ENCODE data around the gene ACVR1.
A peak's percentile ranks its signal among the peaks of the same experiment; 100 is the strongest.
"Not testable (repeated sequence)": the region's sequence is repeated elsewhere in the genome, so short reads cannot be mapped to it uniquely, and the experiment has no call there.

The ACVR1 gene

DNA sequence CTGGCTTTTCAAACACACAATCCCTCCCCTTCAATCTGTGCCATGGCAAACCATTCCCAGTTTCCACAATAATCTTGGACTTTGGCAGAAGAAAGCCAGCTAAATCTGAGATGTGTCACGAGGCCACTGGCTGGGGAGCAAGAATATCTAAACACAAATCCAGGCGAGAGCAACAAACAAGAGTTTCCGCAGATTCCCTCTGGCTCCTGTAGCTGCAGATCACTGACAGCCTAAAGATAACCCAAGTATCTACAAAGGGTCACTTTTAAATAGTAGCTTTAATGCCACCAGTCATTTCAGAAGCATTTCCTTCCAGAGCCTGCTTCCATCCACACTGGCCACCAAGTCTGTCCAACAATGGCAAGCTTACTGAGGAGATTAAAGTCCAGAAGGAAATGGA lies 86.9 kb downstream of the ACVR1 start:
- no peak for DNase-seq (ENCODE audit: low read depth)

- DNase-seq (ENCODE audit: low read depth) = no peak
Measured at GRCh38 chr2:157788201-157788600, 87.9 kb downstream of the ACVR1 start.

DNA sequence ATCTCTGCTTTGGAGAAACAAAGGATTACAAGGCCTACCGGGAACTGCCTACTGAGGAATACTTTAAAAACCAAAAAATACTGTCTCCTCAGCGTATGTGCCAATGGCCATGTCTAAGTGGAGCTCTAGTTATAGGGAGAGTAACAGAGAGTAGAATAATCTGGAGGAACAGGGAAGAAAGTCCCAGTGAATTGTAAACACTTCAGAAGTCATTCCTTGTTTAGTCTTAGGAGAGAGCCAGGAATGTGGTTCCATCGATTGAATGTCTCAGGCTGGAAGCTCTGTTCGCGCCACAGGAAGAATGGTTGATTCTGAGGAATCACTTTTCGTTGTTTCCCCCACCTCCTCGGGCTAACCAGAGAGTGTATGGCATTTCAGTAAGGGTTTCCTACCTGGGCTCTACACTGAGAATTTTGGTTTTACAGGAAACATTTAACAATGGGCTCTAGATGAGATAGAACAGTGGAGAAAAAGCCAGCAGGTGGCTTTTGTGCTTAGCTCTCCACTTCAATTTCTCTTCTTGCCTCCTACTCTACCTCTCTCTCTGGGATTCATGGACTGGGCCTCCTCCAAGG lies 88.7 kb downstream of the ACVR1 start:
- DNase-seq (ENCODE audit: low read depth) = no peak

GRCh38 chr2:157786663-157787363 lies 89.3 kb downstream of the ACVR1 start:
- DNase-seq (ENCODE audit: low read depth) = no peak

DNA sequence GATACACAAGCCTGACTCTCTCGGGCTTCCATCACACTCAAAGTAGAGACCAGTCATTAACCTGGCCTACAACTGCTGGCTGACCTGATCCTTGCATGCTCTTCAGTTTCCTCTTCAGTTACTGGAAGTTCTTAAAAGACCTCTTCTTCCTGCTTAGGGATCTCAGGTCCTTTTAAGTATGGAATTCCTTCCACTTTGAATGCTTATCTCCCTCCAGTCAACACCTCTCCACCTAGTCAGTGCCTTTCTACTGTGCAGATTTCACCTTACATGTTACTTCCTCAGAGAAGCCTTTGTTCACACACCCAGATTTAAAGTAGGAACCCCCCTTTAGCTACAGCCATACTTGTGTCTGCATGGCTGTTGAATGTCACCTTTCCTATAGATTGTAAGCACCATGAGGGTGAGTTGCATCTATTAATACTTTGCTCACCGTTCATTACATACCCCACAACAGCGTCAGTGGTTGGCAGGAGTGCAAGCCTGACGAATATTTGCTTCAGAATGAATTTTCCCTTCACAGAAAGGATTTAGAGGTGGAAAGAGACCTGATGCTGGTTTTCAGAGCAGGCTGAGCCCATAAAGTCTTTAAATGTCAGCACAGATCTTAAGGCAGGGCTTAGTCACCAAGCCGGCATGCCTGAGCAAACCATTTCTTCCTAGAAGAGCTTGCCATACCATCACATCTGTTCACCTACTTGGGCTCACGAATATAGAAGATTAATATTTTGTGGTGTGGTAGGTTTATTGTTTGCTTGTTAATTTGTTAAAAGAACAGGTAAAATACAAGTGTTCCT lies 90.1 kb downstream of the ACVR1 start:
- DNase-seq (ENCODE audit: low read depth) = no peak

GRCh38 chr2:157785200-157785599 lies 90.9 kb downstream of the ACVR1 start:
- DNase-seq (ENCODE audit: low read depth) = peak; percentile 14

- no peak for DNase-seq (ENCODE audit: low read depth)
Measured at GRCh38 chr2:157784823-157785175, 91.3 kb downstream of the ACVR1 start.

DNA sequence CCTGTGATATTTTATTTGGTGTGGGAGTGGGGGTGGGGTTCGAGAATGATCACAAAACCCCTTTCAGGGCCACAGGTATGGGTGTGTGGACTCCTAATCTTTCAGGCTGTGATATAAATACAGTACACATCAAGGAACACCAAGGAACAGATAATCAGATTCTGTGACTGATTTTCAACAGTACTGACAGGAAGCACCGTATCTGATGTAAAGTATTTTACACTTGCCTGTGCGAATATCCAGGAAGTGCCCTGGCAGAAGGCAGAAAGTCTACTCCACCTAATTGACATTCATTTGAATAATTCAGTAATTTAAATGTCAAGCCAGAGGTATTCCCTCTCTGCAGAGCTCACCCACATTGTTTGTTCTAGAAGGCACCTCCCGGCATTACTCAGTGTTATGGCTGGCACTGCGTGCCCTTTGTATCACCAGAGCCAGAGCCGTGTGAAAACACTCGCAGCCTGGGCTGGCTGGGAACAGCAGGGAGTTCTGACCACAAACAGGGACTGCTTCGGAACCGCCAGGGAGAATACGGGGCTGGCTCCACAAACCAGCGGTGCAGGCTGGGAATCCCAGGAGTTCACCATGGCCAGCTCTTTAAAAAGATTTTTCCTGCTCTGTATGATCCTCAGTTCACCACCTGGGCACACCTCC lies 91.8 kb downstream of the ACVR1 start:
- no peak for DNase-seq (ENCODE audit: low read depth)

DNA sequence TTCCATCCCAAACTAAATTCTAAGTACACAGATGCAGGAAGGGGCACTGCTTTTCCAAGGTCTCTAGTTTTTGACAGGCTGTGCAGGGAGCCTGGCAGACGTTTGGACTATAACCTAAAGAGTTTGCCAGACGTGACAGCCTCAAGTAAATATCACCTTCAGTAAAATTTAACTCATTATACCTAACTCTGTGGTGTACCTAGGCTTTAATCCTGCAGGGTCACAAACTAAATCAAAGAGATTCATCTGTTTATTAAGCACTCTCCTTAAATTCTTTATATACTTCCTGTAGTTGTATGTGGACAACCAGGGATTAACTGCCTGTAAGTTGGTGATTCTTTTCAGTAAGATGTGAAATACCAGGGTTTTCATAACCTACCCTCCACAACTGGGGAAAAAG lies 92.9 kb downstream of the ACVR1 start:
- DNase-seq (ENCODE audit: low read depth) = no peak

- DNase-seq (ENCODE audit: low read depth) = no peak
Measured at GRCh38 chr2:157782057-157782845, 93.9 kb downstream of the ACVR1 start.

- no peak for DNase-seq (ENCODE audit: low read depth)
Measured at GRCh38 chr2:157780211-157780610, 95.9 kb downstream of the ACVR1 start.

GRCh38 chr2:157779794-157780193 lies 96.3 kb downstream of the ACVR1 start:
- no peak for DNase-seq (ENCODE audit: low read depth)

DNA sequence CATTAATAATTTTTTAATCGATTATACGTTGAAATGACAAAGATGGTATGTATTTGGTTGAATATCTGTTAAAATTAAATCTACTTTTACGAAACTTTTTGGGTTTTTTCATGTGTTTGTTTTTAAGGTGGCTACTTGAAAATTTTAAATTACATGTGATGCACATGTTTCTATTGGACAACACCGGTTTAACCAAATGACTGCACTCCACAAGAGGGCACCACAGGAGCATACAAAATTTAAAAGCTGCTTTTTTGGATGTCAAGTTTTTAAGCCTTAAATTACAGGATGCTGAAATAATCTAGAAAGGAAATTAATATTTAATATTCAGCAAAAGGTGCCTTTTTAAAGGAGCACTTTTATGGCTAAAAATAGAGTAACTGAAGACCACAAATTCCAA lies 98.7 kb downstream of the ACVR1 start:
- peak; percentile 55 for DNase-seq (ENCODE audit: low read depth)

DNA sequence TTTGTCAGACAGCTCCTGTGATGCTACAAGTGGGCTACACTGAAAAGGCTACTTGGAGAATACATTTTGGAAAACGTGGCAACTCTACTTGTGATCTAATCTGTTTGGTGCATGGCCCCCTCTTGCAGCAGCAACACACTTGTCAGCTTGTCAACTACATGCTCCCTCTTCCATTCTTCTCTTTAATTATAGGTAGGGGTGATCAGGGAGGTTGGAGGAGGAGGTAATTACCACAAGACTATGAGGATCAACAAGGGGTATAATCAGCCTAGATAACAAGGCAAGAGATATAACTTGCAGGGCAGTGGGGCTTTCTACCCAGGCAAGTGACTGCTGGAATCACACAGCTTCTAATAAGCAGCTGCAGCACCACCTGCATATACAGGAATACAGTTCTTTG lies 104.9 kb downstream of the ACVR1 start:
- no peak for DNase-seq (ENCODE audit: low read depth)

DNA sequence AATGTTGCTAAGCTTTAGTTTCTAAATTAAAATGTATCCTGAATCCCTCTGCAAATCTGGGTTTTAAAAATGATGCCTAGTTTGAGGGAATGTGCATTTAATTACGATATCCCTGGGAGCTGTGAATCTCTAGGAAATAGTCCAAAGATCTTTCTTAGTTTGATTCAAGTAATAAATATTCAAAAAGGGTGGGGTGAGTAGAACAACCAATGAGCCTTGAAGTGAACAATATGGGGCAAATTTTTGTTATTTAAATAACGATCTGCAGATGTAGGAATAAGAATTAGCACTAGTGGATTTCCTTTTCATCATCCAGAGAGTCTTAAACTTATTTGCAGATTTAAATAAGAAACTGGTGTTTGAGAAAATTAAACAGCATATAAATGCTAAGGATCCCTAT lies 106.3 kb downstream of the ACVR1 start:
- no peak for DNase-seq (ENCODE audit: low read depth)

DNA sequence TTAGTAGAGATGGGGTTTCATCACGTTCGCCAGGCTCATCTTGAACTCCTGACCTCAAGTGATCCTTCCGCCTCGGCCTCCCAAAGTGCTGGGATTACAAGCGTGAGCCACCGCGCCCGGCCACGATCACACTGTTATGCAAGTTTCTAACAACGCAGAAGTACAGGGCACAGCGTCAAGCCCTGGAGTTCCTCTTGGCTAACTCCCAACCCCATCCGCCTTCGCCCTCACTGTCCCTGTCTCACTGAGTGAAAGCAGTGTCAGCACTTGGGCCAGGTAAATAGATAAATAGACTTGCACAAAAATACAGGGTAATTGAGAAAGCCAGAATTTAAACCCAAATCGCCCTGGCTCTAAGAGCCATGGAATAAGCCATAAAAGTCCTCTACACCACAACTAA lies 111.7 kb downstream of the ACVR1 start:
- no peak for DNase-seq (ENCODE audit: low read depth)

GRCh38 chr2:157761520-157761919 lies 114.6 kb downstream of the ACVR1 start:
- DNase-seq (ENCODE audit: low read depth) = no peak

- no peak for DNase-seq (ENCODE audit: low read depth)
Measured at GRCh38 chr2:157760949-157761348, 115.2 kb downstream of the ACVR1 start.

DNA sequence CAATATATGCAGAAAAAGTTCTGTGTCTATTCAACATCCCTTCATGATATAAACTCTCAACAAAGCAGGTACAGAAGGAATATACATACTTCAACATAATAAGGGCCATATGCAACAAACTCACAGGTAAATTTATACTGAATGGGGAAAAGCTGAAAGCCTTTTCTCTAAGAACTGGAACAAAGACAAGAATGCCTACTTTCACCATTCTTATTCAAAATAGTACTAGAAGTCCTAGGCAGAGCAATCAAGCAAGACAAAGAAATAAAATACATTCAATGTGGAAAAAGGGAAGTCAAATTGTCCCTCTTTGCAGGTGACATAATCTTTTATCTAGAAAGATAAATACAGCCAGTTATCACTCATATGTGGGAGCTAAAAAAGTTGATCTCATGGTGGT lies 116.3 kb downstream of the ACVR1 start:
- no peak for DNase-seq (ENCODE audit: low read depth)

GRCh38 chr2:157758586-157758985 lies 117.5 kb downstream of the ACVR1 start:
- no peak for DNase-seq (ENCODE audit: low read depth)

DNA sequence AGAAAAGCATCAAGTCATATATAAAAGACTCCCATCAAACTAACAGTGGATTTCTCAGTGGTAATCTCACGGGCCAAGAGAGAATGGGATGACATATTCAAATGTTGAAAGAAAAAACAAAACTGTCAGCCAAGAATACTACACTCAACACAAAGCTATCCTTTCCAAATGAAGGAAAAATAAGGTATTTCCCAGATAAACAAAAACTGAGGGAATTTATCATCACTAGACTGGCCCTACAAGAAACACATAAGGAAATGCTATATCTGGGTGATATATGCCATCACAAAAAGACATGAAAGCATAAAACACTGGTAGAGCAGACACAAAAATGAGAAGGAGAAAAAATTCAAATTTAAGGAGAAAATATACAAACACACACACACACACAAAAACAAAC lies 118.6 kb downstream of the ACVR1 start:
- no peak for DNase-seq (ENCODE audit: low read depth)

GRCh38 chr2:157756447-157756846 lies 119.7 kb downstream of the ACVR1 start:
- not testable (repeated sequence) for DNase-seq (ENCODE audit: low read depth)
